ENCODE results near the gene OTX2. TPM values are rescaled to one million over a fixed set of nuclear protein-coding genes. Genes with fewer than 3 reads are reported as not detected.

OTX2 gene
- total RNA-seq, 1 donor from 2014 or later, result 0.22 TPM

DNA sequence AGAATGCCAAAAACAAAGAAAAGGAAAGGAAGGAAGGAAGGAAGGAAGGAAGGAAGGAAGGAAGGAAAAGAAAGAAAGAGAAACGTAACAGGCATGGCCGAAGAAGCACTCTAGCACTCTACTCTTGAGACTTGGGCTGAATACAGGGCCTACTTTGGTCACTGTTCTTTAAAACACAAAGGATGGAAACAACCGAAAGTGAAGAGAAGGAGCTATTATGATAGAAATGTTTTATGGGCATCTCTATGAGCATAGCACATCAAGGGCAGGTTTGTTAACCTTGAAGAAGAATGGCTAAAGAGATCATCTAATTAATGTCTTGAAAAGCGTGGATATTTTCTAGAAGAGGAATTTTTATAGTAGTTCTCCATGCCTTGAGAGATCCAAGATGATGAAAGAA lies 15.9 kb upstream of the OTX2 start:
- Mint-ChIP-seq H3K27me3 (peaks cover 66% of the 10 kb centered on the region), H3K27ac (no peak overlapping the region), H3K36me3 (no peaks in the 10 kb centered on the region), H3K9me3 (no peaks in the 10 kb centered on the region), H3K4me3 (no peak overlapping the region), H3K4me1 (ENCODE audit: unreplicated experiment) (no peaks in the 10 kb centered on the region)
- TF ChIP-seq, protein P1, sequence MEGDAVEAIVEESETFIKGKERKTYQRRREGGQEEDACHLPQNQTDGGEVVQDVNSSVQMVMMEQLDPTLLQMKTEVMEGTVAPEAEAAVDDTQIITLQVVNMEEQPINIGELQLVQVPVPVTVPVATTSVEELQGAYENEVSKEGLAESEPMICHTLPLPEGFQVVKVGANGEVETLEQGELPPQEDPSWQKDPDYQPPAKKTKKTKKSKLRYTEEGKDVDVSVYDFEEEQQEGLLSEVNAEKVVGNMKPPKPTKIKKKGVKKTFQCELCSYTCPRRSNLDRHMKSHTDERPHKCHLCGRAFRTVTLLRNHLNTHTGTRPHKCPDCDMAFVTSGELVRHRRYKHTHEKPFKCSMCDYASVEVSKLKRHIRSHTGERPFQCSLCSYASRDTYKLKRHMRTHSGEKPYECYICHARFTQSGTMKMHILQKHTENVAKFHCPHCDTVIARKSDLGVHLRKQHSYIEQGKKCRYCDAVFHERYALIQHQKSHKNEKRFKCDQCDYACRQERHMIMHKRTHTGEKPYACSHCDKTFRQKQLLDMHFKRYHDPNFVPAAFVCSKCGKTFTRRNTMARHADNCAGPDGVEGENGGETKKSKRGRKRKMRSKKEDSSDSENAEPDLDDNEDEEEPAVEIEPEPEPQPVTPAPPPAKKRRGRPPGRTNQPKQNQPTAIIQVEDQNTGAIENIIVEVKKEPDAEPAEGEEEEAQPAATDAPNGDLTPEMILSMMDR (conservative IDR thresholded peaks at IDR 0.05), result no peak
- DNase-seq (ENCODE audit: extremely low spot score, unreplicated experiment), result no peak

DNA sequence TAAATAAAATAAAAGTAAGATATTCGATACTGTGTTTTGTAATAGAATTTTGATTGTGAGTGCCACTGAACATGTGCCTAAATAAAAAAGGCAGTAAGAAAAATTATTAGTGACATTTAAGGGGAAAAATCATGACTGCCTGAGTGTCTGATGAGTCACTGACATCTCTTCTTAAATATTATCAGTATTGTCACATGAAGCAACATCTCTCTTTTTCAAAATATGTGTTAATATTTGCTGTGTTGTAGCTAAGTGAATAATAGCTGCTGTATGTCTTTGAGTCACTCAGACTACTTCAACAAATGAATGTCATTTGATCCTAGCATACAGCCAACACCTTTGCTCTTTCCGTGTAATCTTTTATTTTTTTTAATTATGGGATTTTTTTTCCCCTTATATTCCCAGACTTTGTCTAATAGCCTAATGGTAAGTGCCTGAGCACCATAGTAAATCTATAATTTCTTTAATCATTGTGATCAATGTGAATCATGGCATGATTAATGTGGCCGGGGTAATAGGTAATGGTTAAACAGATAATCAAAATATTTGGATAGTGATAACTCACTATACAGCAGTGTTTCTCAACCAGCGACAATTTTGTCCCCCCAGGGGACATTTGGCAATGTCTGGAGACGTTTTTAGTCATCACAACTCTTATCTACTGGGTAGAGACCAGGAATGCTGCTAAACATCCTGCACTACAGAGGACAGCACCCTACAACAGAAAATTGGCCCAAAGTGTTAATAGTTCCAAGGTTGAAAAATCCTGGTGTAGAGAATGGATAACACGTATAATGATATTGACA lies 11.7 kb upstream of the OTX2 start:
- H3K27me3 Mint-ChIP-seq, result peaks cover 83% of the 10 kb centered on the region
- H3K4me1 Mint-ChIP-seq (ENCODE audit: unreplicated experiment), result no peaks in the 10 kb centered on the region
- TF ChIP-seq, protein P1 (conservative IDR thresholded peaks at IDR 0.05), result no peak
- DNase-seq (ENCODE audit: extremely low spot score, unreplicated experiment), result no peak
- H3K36me3 Mint-ChIP-seq, result no peaks in the 10 kb centered on the region
- H3K4me3 Mint-ChIP-seq, result no peak overlapping the region
- no peak overlapping the region for H3K27ac Mint-ChIP-seq
- H3K9me3 Mint-ChIP-seq, result no peaks in the 10 kb centered on the region

DNA sequence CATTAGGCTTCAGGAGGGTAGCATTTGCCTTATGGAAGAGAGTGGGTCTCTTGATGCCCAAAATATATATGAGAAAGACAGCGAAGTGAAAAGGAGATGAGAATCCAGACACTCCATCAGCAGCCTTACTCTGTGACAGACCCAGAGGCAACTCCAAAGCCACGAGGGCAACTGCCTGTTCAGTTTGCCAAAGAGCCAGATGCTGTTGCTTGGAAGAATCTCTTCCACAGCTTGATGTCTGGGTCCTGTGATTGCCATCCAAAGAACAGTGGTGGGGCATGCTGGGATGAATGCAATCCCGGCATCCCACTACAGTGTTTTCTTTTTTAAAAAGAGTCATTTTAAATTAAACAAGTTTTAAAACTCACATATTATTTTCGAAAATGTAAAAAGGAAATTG lies 10.9 kb upstream of the OTX2 start:
- Mint-ChIP-seq H3K27ac (no peak overlapping the region), H3K4me3 (no peak overlapping the region), H3K36me3 (no peaks in the 10 kb centered on the region), H3K9me3 (no peaks in the 10 kb centered on the region), H3K27me3 (peaks cover 90% of the 10 kb centered on the region), H3K4me1 (ENCODE audit: unreplicated experiment) (no peaks in the 10 kb centered on the region)
- TF ChIP-seq, protein P1 (conservative IDR thresholded peaks at IDR 0.05), result no peak
- DNase-seq (ENCODE audit: extremely low spot score, unreplicated experiment), result no peak

DNA sequence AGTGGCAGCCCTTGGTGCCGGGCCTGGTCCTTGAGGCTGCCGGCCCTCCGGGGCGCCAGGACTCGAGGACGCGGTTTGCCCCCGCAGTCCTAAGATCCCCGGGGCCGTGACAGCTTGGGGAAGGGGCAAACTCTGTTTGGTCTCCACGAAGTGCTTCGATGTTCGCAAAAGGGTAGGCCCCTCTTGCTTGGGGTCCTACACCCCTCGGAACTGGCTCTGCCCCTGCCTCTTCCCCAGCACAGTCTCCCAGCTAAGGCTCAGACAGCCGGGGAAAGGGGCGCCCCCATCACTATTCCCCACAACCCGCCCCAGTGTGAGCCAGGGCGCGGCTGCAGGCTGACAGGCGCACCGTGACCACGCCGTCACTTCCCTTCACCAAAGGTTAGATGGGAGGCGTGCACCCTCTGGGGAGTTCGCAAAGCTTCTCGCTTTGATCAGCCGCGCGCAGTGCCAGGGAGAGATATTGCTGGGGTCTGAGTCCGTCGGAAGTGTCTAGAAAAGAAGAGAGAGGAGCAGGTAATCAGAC lies 7.2 kb upstream of the OTX2 start:
- no peaks in the 10 kb centered on the region for H3K4me1 Mint-ChIP-seq (ENCODE audit: unreplicated experiment)
- H3K36me3 Mint-ChIP-seq, result no peaks in the 10 kb centered on the region
- no peak overlapping the region for H3K4me3 Mint-ChIP-seq
- no peak overlapping the region for H3K27ac Mint-ChIP-seq
- H3K27me3 Mint-ChIP-seq, result peaks cover 95% of the 10 kb centered on the region
- TF ChIP-seq, protein P1 (conservative IDR thresholded peaks at IDR 0.05), result no peak
- no peak for DNase-seq (ENCODE audit: extremely low spot score, unreplicated experiment)
- H3K9me3 Mint-ChIP-seq, result no peaks in the 10 kb centered on the region

DNA sequence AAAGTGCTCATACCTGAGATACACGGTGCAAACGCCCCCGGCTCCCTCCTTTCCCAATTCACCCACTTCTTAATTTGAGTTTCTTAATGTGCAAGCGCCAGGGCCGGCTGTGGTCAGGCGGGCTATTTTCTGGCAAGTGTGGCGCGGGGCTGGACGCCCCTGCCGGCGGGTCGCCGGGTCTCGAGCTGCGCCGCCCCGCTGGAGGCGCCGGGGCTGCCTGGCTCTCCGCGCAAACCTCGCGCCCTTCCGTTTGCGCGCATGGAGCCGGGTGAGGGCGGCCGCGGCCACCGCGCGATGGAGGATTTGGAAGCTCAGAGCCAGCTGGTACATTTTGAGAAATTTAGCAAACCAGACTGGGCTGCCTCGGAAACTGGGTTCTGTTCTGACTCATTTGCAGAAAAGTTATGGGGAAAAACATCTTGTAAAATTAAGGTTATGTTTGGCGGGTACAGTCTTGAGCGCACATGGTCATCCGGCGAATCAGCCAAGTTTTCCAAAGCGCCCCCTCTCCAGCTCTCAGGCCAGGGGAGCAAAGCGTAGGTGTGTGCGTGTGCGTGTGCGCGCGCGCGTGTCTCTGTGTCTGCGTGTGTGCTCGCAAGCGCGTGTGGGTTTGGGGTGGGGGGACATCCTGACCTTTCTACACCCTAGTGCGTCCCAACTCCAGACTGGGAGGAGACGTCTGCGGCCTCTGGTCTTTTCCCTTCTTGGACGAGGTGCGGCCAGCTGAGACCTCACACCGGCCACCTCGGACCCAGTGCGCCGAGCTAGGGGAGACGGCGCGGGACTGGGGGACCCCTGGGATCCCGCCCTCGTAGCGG lies 6.5 kb upstream of the OTX2 start:
- H3K27me3 Mint-ChIP-seq, result peaks cover 93% of the 10 kb centered on the region
- H3K4me1 Mint-ChIP-seq (ENCODE audit: unreplicated experiment), result no peaks in the 10 kb centered on the region
- H3K36me3 Mint-ChIP-seq, result no peaks in the 10 kb centered on the region
- no peak for DNase-seq (ENCODE audit: extremely low spot score, unreplicated experiment)
- no peak overlapping the region for H3K27ac Mint-ChIP-seq
- TF ChIP-seq, protein P1 (conservative IDR thresholded peaks at IDR 0.05), result peak; percentile 36
- no peak overlapping the region for H3K4me3 Mint-ChIP-seq
- H3K9me3 Mint-ChIP-seq, result no peaks in the 10 kb centered on the region
